Fibroblast of upper back skin (primary cell): ENCODE data around the gene UVRAG.

Source experiments
- DNase-seq: peaks from one replicate; pipeline ENCODE4 v3.0.0-alpha.2; 2013

UVRAG gene

DNA sequence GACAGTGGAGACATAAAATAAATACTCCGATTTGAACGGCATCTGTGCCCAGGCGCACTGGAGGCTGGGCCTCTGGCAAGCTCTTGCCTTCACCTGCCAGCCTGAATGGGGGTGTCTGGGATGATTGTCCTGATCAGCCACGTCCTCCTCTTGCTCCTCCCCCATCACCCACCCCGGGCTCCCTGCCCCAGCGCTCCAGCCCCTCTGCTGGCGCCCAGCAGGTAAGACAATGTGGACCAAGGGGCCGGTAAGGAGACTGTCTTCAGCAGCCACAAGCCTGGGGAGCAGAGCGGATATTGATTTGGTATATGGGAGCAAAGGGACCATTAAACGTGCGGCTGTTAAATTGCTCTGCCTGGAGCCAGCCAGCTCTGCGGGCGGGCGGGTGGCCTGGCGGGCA, 366.4 kb downstream of the UVRAG start:
- no peak for DNase-seq

DNA sequence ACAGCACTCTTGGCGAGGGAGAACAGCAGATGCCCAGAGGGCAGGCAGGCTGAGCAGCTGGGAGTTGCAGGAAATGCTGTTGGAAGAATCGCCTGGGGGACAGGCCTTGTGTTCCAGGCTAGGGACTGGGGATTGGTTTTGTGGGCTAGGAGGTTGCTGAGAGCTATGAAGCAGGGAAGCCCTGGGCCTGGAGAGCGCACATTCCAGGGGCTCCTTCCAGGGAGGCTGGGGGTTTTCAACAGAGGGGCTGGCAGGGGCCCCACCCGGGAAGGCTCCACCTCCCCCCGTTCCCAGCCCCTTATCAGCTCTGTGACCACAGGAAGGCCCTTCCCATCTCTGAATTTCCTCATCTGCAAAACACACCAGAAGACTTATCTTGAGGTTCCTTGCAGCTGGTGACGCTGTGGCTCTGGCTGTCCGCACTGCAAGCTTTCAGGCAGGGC, 369.6 kb downstream of the UVRAG start:
- no peak for DNase-seq

DNA sequence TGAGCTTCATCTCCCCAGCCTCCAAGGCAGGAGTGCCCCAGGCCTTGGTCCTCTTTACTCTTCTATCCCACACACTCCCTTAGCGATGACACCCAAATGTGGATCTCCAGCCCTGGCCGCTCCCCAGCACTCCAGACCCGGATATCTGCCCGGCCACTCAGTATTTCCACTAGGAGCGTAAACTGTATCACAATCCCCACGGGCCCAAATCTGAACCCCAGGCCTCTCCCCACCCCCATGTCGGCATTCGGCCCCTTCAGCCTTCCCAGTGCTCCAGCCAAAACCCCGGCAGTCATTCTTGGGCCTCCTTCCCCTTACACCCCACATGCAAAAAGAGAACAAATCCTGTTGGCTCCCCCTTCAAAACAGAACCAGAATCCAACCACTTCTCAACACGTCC, 370.5 kb downstream of the UVRAG start:
- no peak for DNase-seq

DNA sequence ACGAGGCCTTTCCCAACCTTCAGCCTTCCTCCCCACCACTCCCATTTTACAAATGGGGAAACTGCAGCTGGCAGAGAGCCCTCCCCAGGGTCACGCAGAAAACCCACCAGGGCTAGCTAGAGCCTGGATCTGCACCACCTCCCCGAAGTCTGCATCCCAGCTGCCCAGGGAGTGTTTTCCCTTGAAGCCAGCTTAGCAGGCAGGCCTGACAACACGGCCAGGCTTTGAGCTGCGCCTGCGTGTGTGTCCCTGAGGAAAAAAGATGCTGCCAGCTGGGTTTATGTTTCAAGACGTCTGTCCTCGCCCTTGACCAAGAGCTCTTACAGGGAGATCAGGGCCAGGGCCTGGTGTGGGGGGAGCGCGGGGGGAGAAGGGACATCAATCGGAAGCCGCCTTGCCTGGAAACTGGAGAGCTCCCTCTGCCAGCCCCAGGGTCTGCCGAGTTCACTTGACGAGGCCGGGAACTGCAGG, 371.0 kb downstream of the UVRAG start:
- no peak for DNase-seq

DNA sequence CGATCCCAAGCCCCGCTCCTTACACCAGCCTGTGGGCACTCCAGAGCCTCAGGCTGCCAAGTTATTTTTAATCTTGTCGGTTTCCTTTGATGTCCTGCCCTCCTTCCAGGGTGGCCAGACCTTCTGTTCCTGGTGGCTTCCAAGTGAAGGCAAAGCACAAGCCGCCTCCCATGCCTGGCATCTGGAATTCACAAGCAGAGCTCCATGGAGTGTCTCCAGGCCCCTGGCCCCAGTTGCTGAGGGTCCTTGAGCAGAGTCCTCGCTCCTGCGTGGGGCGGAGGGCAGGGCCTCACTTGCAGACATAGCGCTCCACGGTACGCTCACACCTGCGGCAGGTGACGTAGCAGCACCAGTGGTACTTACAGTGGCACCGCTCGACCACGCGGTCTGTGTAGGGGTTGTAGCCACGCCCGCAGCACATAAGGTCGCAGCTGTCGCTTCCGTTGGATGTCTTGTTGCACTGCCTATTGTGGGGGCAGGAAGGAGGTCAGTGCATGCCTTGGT, 371.8 kb downstream of the UVRAG start:
- no peak for DNase-seq

DNA sequence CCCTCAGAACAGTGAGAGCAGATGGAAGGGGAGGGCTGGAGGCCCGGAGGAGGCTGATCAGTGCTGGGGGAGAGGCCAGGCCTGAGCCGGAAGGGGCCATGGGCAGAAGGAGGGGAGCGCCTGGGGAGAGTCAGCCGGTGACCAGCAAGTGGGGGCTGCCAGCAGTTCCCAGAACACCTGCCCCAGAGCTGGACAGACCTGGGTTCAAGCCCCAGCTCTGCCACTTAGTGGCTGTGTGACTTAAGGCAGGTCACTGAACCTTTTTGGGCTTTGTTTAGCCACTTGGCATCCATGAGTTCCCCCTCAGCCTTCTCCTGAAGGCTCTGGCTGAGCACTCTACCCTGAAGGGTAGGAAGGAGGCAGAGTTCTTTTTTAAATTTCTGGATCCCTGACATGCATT, 373.9 kb downstream of the UVRAG start:
- DNase-seq, result no peak

DNA sequence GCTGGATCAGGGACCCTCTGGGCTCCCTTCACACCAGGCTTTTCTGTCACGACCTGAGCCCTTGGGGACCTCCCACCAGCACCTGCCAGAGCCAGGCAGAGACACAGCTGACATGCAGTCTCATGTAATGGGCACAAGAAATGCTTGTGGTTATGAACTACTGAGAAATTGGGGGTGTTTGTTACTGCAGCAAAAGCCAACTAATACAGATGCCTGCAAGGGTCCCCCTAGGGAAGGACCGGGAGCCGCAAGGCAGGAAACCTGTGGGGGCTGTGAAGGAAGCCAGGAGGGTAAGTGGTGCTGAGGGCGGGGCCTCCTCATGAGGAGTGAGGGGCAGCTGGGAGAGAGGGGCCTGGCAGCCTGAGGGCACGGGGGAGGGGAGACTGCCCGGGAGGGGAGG, 374.7 kb downstream of the UVRAG start:
- DNase-seq, result no peak

DNA sequence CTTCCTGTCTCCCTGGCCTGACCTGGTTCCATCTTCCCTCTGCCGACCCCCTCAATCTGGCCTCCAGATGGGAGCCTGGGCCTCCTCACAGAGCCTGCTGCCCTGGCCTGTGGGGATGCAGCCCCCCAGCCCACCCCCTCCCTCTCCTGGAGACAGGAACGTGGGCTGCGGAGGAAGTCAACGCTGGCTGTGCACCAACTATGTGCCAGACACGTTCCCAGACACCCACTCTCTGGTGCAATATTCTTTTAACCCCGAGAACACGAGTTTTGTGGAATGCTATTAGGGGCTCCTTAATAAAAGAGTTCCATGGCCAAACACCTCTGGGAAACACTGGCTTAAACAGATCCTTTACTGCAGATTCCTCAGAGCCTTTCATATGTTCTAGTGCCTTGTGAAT, 375.4 kb downstream of the UVRAG start:
- DNase-seq, result peak; percentile 64
